ENCODE results near the gene MED29. TPM values are rescaled to one million over a fixed set of nuclear protein-coding genes. Genes with fewer than 3 reads are reported as not detected.
A peak's percentile ranks its signal among the peaks of the same experiment; 100 is the strongest.

The MED29 gene
- total and polyA plus RNA-seq, 2 of the 13 experiments (the other 11 are each of a cell fraction or from before 2014, with no cell fraction given), result 14.0 to 19.7 TPM

GRCh38 chr19:39445196-39446111, 54.3 kb downstream of the MED29 start, which contains the start of gene SUPT5H (continued):
- TF ChIP-seq, protein P1, sequence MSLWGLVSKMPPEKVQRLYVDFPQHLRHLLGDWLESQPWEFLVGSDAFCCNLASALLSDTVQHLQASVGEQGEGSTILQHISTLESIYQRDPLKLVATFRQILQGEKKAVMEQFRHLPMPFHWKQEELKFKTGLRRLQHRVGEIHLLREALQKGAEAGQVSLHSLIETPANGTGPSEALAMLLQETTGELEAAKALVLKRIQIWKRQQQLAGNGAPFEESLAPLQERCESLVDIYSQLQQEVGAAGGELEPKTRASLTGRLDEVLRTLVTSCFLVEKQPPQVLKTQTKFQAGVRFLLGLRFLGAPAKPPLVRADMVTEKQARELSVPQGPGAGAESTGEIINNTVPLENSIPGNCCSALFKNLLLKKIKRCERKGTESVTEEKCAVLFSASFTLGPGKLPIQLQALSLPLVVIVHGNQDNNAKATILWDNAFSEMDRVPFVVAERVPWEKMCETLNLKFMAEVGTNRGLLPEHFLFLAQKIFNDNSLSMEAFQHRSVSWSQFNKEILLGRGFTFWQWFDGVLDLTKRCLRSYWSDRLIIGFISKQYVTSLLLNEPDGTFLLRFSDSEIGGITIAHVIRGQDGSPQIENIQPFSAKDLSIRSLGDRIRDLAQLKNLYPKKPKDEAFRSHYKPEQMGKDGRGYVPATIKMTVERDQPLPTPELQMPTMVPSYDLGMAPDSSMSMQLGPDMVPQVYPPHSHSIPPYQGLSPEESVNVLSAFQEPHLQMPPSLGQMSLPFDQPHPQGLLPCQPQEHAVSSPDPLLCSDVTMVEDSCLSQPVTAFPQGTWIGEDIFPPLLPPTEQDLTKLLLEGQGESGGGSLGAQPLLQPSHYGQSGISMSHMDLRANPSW (CRISPR knock-in tag; IDR thresholded peaks at IDR 0.05; ENCODE audit: borderline replicate concordance), result no peak
- TF ChIP-seq ATF7-NPFF (CRISPR knock-in tag; IDR thresholded peaks at IDR 0.05; ENCODE audit: low read depth) (peak; percentile 70; the same call in 1 of the 2 replicates), POLR2AphosphoS5 (IDR thresholded peaks at IDR 0.05; ENCODE audit: low read depth, low read length) (peak; percentile 96), ZNF549 (CRISPR knock-in tag; IDR thresholded peaks at IDR 0.05) (no peak), CC2D1A (CRISPR knock-in tag; IDR thresholded peaks at IDR 0.05) (no peak), ZNF121 (CRISPR knock-in tag; IDR thresholded peaks at IDR 0.05) (no peak), CAMTA2 (CRISPR knock-in tag; IDR thresholded peaks at IDR 0.05; ENCODE audit: borderline replicate concordance) (peak; percentile 84; the same call in 1 of the 2 replicates), TRIM22 (IDR thresholded peaks at IDR 0.05) (no peak), TP53 (CRISPR knock-in tag; conservative IDR thresholded peaks at IDR 0.05) (no peak), PRDM4 (CRISPR knock-in tag; IDR thresholded peaks at IDR 0.05; ENCODE audit: borderline replicate concordance) (no peak), ZNF543 (CRISPR knock-in tag; IDR thresholded peaks at IDR 0.05) (peak; percentile 87; the same call in 1 of the 2 replicates), ZNF280B (CRISPR knock-in tag; IDR thresholded peaks at IDR 0.05; ENCODE audit: borderline replicate concordance) (peak; percentile 78; the same call in 1 of the 2 replicates), ZFP82 (CRISPR knock-in tag; IDR thresholded peaks at IDR 0.05; ENCODE audit: borderline replicate concordance) (peak; percentile 88), CBX5 (CRISPR knock-in tag; IDR thresholded peaks at IDR 0.05; ENCODE audit: borderline replicate concordance) (no peak; the same call in 1 of the 2 replicates), MIXL1 (CRISPR knock-in tag; IDR thresholded peaks at IDR 0.05) (peak; percentile 72), ZNF878 (CRISPR knock-in tag; IDR thresholded peaks at IDR 0.05) (peak; percentile 25), ATF1 (CRISPR knock-in tag; IDR thresholded peaks at IDR 0.05) (peak; percentile 85)
- TF ChIP-seq, protein P2, sequence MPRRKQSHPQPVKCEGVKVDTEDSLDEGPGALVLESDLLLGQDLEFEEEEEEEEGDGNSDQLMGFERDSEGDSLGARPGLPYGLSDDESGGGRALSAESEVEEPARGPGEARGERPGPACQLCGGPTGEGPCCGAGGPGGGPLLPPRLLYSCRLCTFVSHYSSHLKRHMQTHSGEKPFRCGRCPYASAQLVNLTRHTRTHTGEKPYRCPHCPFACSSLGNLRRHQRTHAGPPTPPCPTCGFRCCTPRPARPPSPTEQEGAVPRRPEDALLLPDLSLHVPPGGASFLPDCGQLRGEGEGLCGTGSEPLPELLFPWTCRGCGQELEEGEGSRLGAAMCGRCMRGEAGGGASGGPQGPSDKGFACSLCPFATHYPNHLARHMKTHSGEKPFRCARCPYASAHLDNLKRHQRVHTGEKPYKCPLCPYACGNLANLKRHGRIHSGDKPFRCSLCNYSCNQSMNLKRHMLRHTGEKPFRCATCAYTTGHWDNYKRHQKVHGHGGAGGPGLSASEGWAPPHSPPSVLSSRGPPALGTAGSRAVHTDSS (CRISPR knock-in tag; conservative IDR thresholded peaks at IDR 0.05), result no peak

All from HepG2 (cell line).